Heart right ventricle (tissue), 16 donors: ENCODE data around the gene DHCR24. TPM values are rescaled to one million over a fixed set of nuclear protein-coding genes. Genes with fewer than 3 reads are reported as not detected.

ENCODE experiments used
- ATAC-seq, 8 donors: fragments of 200-7000 bp; cut with Tn5 transposase; one replicate each; pipeline ENCODE4 v1.9.1; 2020; ENCODE audit warnings: mild to moderate bottlenecking in 8 of 8, moderate library complexity in 8 of 8, moderate number of reproducible peaks in 1 of 8
- DNase-seq, 2 donors: peaks; one replicate each; pipeline ENCODE4 v3.0.0-alpha.2; 2020
- H3K27ac ChIP-seq, 10 donors: fragments of 200-600 bp; sonication (generic) in 2 of 10; one replicate each; pipeline versions ENCODE4 v1.5.0 to v1.8.0; 2020 to 2022; ENCODE audit warnings: mild to moderate bottlenecking in 3 of 10
- H3K27me3 ChIP-seq, 7 donors: fragments of 200-600 bp; one replicate each; pipeline ENCODE4 v1.8.0; 2021 to 2022; ENCODE audit warnings: mild to moderate bottlenecking in 2 of 7
- H3K36me3 ChIP-seq, 9 donors: fragments of 200-600 bp; sonication (generic) in 1 of 9; one replicate each; pipeline versions ENCODE4 v1.5.0 to v1.8.0; 2020 to 2022; ENCODE audit warnings: mild to moderate bottlenecking in 2 of 9
- H3K4me1 ChIP-seq, 9 donors: fragments of 200-600 bp; sonication (generic) in 1 of 9; one replicate each; pipeline versions ENCODE4 v1.5.0 to v1.8.0; 2020 to 2022; ENCODE audit warnings: mild to moderate bottlenecking in 4 of 9
- H3K4me3 ChIP-seq, 10 donors: fragments of 200-600 bp; sonication (generic) in 2 of 10; one replicate each; pipeline versions ENCODE4 v1.5.0 to v1.8.0; 2020 to 2022; ENCODE audit warnings: mild to moderate bottlenecking in 7 of 10, moderate library complexity in 2 of 10
- H3K9me3 ChIP-seq, 11 donors: fragments of 200-600 bp in 10 of 11; sonication (generic) in 2 of 11; one replicate each; pipeline versions ENCODE4 v1.5.0 to v1.8.0; 2013 to 2022; ENCODE audit warnings: mild to moderate bottlenecking in 2 of 11, control low read depth in 1 of 11, moderate library complexity in 1 of 11
- WGBS, 2 donors: extraction: QIAGEN DNeasy Blood & Tissue Kit; methylation state at CpG; one replicate each; pipeline ENCODE4 v1.1.7; 2013; ENCODE audit warnings: inconsistent platforms in 1 of 2; 5-methylcytosine and 5-hydroxymethylcytosine counted together
- intact Hi-C, 10 donors: fragments of 100-400 bp; cut with DNase I; formaldehyde crosslinking; loops; one replicate each; pipeline versions ENCODE4 v1.11.1 to v1.14.2; 2022
- polyA plus RNA-seq, 2 donors: library from polyadenylated mRNA; stranded (reverse); fragments of 200-250 nt; gene quantifications; one replicate each; pipeline ENCODE4 v1.2.3, GENCODE V29; 2013
- total RNA-seq, 10 donors: library from RNA; stranded (reverse); fragmentation: NEBNext Ultra II Directional in 3 of 10; extraction: Animal tissue kit (Norgen Biotek cat#: 25700) in 3 of 10; gene quantifications; one replicate each; pipeline versions ENCODE4 v1.2.1 to v1.2.4, GENCODE V29; 2021 to 2023
- TF ChIP-seq, protein P1 (sequence below), 9 donors: fragments of 200-600 bp; sonication (generic) in 2 of 9; IDR thresholded peaks; one replicate each; pipeline versions ENCODE4 v1.5.0 to v1.8.0; 2021 to 2022; ENCODE audit warnings: antibody characterized with exemption in 9 of 9, mild to moderate bottlenecking in 5 of 9, moderate library complexity in 1 of 9
- donor health status: Arrhythmogenic right ventricular cardiomyopathy.
- donor health status: ischemic (EF 13 %, LVEDD 7.1; RV severe dilation, severe dysfunction).
- donor health status: healthy with polysubstance abuse.
- donor health status: DM: no; HTN: yes; CAD: no.
- donor health status: DM: no; HTN: no; CAD: no.
- donor health status: ischemic (EF 25% LVEDD 6.9; RV normal size, moderate dysfunction).
- donor health status: ischemic (EF 25% LVEDD 5.7; RV mildly dilated, moderate dysfunction).
- donor health status: healthy.
- donor health status: DM: yes; HTN: yes; CAD: no.
- donor health status: Ischemic cardiomyopathy.
- donor health status: ischemic (EF 35%, LVEDD 5.7; RV mildly dilated, moderate dysfunction).
- donor health status: nonischemic (EF 11% LVEDD 7.7; RV severe dilation, severe dysfunction).
- donor health status: DM: yes; HTN: yes; CAD: no.
- donor health status: PGD.
- donor health status: ischemic (EF 29% LVEDD 5.4; RV normal size, mild dysfunction).
- donor health status: nonischemic (EF 23%, LVEDD 6.1; RV moderate dilation, normal function).

The DHCR24 gene
- total and polyA plus RNA-seq, 12 donors, result 3.3 to 70.6 (median 15.0) TPM

DNA sequence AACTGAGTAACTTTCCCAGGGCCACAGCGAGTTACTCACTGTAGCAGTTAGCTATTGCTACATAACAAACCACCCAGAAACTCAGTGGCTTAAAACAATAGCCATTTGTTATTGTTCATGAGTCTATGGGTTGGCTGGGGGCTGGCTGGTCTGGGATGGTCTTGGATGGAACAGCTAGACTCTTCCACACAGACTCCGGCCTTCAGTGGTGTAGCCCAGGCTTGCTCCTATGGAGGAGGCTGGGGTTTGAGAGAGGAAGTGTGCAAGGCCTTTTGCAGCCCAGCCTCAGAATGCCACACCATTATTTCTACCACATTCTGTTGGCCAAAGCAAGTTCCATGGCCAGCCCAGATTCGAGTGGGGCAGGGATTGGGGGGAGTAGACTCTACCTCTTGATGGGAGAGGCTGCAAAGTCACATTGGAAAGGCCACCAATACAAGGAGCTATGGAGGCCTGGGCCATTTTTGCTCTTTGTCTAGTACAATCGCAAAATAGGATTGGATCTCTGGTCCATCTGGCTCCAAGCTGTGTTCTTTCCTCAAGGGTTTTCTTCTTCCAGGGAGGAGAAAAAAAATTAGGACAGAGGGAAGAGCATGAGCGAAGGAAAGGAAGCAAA, 48.3 kb downstream of the DHCR24 start:
- no peak for DNase-seq
- Histone ChIP-seq H3K36me3 (no peaks in the 10 kb centered on the region), H3K27me3 (peaks cover 0 to 6% (median 0%) of the 10 kb centered on the region in 7 donors), H3K4me3 (no peak overlapping the region), H3K27ac (no peak overlapping the region), H3K9me3 (peaks cover 0 to 3% (median 0%) of the 10 kb centered on the region in 11 donors), H3K4me1 (no peaks in the 10 kb centered on the region)
- WGBS, 2 donors, result 86% methylated on average over 5 of the region's 5 CpGs
- no peak for ATAC-seq
- TF ChIP-seq, protein P1, sequence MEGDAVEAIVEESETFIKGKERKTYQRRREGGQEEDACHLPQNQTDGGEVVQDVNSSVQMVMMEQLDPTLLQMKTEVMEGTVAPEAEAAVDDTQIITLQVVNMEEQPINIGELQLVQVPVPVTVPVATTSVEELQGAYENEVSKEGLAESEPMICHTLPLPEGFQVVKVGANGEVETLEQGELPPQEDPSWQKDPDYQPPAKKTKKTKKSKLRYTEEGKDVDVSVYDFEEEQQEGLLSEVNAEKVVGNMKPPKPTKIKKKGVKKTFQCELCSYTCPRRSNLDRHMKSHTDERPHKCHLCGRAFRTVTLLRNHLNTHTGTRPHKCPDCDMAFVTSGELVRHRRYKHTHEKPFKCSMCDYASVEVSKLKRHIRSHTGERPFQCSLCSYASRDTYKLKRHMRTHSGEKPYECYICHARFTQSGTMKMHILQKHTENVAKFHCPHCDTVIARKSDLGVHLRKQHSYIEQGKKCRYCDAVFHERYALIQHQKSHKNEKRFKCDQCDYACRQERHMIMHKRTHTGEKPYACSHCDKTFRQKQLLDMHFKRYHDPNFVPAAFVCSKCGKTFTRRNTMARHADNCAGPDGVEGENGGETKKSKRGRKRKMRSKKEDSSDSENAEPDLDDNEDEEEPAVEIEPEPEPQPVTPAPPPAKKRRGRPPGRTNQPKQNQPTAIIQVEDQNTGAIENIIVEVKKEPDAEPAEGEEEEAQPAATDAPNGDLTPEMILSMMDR (IDR thresholded peaks at IDR 0.05), result no peak
- intact Hi-C loops, result no loop called here

DNA sequence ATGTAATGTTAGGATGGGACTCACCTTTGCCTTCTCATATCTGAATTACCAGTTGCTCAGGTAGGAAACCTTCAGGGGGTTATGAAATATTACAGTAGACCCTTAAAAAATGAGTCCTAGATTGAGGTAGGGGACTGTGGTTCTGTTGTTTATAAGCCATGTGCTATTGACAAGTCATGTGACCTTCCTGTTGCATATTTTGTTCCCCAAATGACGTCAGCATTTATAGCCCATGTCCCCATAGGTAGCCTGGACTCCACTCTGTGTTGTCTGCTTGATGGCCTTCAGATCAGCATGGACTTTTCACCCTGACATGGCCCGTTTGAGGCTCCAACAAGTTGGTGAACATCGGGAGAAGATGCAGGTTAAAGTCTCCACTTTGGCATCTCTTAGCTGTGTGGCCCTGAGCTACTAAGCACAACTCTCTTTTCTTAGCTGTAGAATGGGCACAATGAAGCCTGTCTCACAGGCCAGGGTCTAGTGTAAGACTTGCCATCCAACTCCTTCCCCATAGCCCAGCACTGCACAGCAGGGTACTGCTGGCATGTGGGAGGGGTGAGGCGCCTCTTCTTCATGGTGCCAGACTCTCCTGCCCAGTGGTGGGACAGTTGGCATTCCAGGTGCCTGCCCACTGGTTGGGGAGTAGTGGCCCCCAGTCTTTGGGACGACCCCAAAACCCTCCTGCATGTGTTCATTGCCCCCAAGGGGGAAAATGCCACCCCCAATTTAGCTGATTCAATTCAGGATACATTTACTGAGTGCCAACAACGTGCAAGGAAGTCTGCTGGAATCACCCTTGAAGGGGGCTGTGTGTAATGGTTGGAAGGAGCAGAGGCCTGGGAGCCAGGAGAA, 49.8 kb downstream of the DHCR24 start:
- TF ChIP-seq, protein P1 (IDR thresholded peaks at IDR 0.05), result no peak
- no peak for ATAC-seq
- 73 to 75% methylated on average over 6 of the region's 6 CpGs for WGBS, 2 donors
- no peak for DNase-seq
- Histone ChIP-seq H3K4me1 (no peaks in the 10 kb centered on the region), H3K9me3 (peaks cover 0 to 6% (median 0%) of the 10 kb centered on the region in 11 donors), H3K27ac (no peak overlapping the region), H3K27me3 (peaks cover 0 to 6% (median 0%) of the 10 kb centered on the region in 7 donors), H3K36me3 (no peaks in the 10 kb centered on the region), H3K4me3 (no peak overlapping the region)
- intact Hi-C loops, result no loop called here

DNA sequence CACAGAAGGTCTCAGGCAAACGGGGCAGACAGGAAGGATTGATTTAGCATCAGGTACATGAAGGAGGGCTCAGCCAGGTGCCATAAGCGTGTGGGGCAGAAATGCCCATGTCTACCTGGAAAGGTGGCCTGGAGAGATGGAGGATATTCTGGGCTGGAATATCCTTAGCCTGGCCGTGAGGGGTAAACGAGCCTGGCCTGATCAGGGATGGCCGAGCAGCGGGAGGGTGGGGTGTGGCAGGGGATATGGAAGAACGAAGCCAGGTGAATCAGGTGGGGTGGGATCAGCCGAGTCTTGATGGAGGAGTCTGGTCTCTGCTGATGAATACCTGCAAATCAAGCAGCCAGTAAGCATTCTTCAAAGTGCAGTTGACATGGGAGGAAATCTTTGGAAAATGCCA, 50.4 kb downstream of the DHCR24 start:
- Histone ChIP-seq H3K36me3 (no peaks in the 10 kb centered on the region), H3K4me3 (no peak overlapping the region), H3K27ac (no peak overlapping the region), H3K9me3 (peaks cover 0 to 12% (median 0%) of the 10 kb centered on the region in 11 donors), H3K27me3 (peaks cover 0 to 6% (median 0%) of the 10 kb centered on the region in 7 donors), H3K4me1 (no peaks in the 10 kb centered on the region)
- TF ChIP-seq, protein P1 (IDR thresholded peaks at IDR 0.05), result no peak
- DNase-seq, result no peak
- intact Hi-C loops, result no loop called here
- ATAC-seq, result no peak
- WGBS, 2 donors, result 81 to 86% methylated on average over 8 of the region's 8 CpGs

DNA sequence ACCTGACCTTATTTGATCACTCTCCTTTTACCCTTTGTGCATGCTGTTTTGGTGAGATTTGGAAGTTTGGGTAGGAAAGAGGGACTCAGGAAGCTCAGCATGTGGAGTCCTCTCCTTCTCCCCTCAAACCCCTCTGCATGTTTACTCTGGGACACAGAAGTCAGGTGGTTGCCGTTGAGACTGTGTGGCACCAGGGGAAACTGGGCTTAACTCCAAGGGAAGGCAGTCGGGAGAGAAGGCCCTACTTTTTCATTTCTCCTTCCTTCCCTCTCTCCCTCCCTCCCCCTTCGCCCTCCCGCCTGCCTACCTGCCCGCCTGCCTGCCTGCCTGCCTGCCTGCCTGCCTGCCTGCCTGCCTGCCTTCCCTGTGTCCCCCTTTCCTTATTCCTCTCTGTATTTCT, 51.0 kb downstream of the DHCR24 start:
- no peaks in the 10 kb centered on the region for H3K36me3 ChIP-seq
- WGBS, 2 donors, result 47 to 50% methylated on average over 5 of the region's 5 CpGs
- no peak overlapping the region for H3K27ac ChIP-seq
- DNase-seq, result no peak
- intact Hi-C loops, result no loop called here
- TF ChIP-seq, protein P1 (IDR thresholded peaks at IDR 0.05), result no peak
- ATAC-seq, result no peak
- peaks cover 0 to 6% (median 0%) of the 10 kb centered on the region in 7 donors for H3K27me3 ChIP-seq
- H3K9me3 ChIP-seq, result peaks cover 0 to 18% (median 3%) of the 10 kb centered on the region in 11 donors
- H3K4me1 ChIP-seq, result no peaks in the 10 kb centered on the region
- no peak overlapping the region for H3K4me3 ChIP-seq
